Uterus (tissue), 4 donors: ENCODE measurements around the gene MCTP1. TPM values are rescaled to one million over a fixed set of nuclear protein-coding genes. Genes with fewer than 3 reads are reported as not detected.

Experiments
- DNase-seq, 2 donors: peaks; one replicate each; pipeline ENCODE4 v3.0.0-alpha.2; 2019 to 2020
- H3K27ac ChIP-seq, 2 donors: fragments of 200-600 bp; sonication (generic); 1 replicate in 1 of 2; 2 replicates in 1 of 2; pipeline ENCODE4 v1.5.1; 2016 to 2018
- H3K27me3 ChIP-seq, 2 donors: fragments of 200-600 bp; sonication (generic); one replicate each; pipeline ENCODE4 v1.5.1; 2018 to 2019; ENCODE audit warnings: control low read depth in 1 of 2
- H3K36me3 ChIP-seq, 2 donors: fragments of 200-600 bp; sonication (generic); one replicate each; pipeline ENCODE4 v1.5.1; 2019; ENCODE audit warnings: control low read depth in 1 of 2
- H3K4me1 ChIP-seq, 2 donors: fragments of 200-600 bp; sonication (generic); one replicate each; pipeline ENCODE4 v1.5.1; 2018 to 2019; ENCODE audit warnings: control low read depth in 1 of 2
- H3K4me3 ChIP-seq, 2 donors: fragments of 200-600 bp; sonication (generic); 1 replicate in 1 of 2; 2 replicates in 1 of 2; pipeline ENCODE4 v1.5.1; 2018 to 2019; ENCODE audit warnings: mild to moderate bottlenecking in 1 of 2
- H3K9me3 ChIP-seq, 2 donors: fragments of 200-600 bp; sonication (generic); one replicate each; pipeline ENCODE4 v1.5.1; 2019; ENCODE audit warnings: control low read depth in 1 of 2
- CTCF ChIP-seq, 4 experiments: fragments of 200-600 bp in 2 of 4; fragments of 450-650 bp in 2 of 4; sonication (generic) in 2 of 4; IDR thresholded peaks; one replicate each; pipeline ENCODE4 v1.5.1; 2016 to 2019; ENCODE audit warnings: antibody characterized with exemption in 4 of 4, mild to moderate bottlenecking in 2 of 4, moderate library complexity in 1 of 4
- POLR2A ChIP-seq, 2 donors: fragments of 450-650 bp; IDR thresholded peaks; one replicate each; pipeline ENCODE4 v1.6.1; 2016; ENCODE audit warnings: antibody characterized with exemption in 2 of 2, mild to moderate bottlenecking in 1 of 2, moderate library complexity in 1 of 2
- intact Hi-C: fragments of 100-400 bp; cut with DNase I; formaldehyde crosslinking; loops from one replicate; pipeline ENCODE4 v1.15.1; 2023; ENCODE audit warnings: low total_unique reads
- total RNA-seq, 4 donors: library from RNA; depleted of rRNA in 3 of 4; stranded (reverse); fragments of >200 nt in 3 of 4; gene quantifications; one replicate each; pipeline versions ENCODE4 v1.1.0 to v1.2.4, GENCODE V29; 2014 to 2023
- donor health status: DM: yes; HTN: yes; CAD: no.

MCTP1 gene
- total RNA-seq, 4 donors from 2014 or later, result 25.3 to 114 (median 27.6) TPM

GRCh38 chr5:94812232-94812631, 472.7 kb downstream of the MCTP1 start:
- Histone ChIP-seq H3K27ac (no peak overlapping the region), H3K9me3 (no peaks in the 10 kb centered on the region), H3K27me3 (no peaks in the 10 kb centered on the region), H3K4me1 (no peaks in the 10 kb centered on the region), H3K4me3 (no peak overlapping the region), H3K36me3 (no peaks in the 10 kb centered on the region)
- intact Hi-C loops, result no loop called here
- DNase-seq, result no peak
- TF ChIP-seq CTCF (IDR thresholded peaks at IDR 0.05) (no peak), POLR2A (IDR thresholded peaks at IDR 0.05) (no peak)

GRCh38 chr5:94811331-94811730, 473.6 kb downstream of the MCTP1 start:
- Histone ChIP-seq H3K4me3 (no peak overlapping the region), H3K36me3 (no peaks in the 10 kb centered on the region), H3K27me3 (no peaks in the 10 kb centered on the region), H3K27ac (no peak overlapping the region), H3K4me1 (no peaks in the 10 kb centered on the region), H3K9me3 (no peaks in the 10 kb centered on the region)
- intact Hi-C loops, result no loop called here
- TF ChIP-seq POLR2A (IDR thresholded peaks at IDR 0.05), result no peak
- no peak for DNase-seq

- Histone ChIP-seq H3K27ac (no peak overlapping the region), H3K36me3 (no peaks in the 10 kb centered on the region), H3K9me3 (no peaks in the 10 kb centered on the region), H3K4me1 (no peaks in the 10 kb centered on the region), H3K4me3 (no peak overlapping the region), H3K27me3 (no peaks in the 10 kb centered on the region)
- intact Hi-C loops, result no loop called here
- no peak for DNase-seq
- TF ChIP-seq POLR2A (IDR thresholded peaks at IDR 0.05) (no peak), CTCF (IDR thresholded peaks at IDR 0.05) (no peak)
Measured at GRCh38 chr5:94810877-94811276, 474.0 kb downstream of the MCTP1 start.

GRCh38 chr5:94810281-94810680, 474.6 kb downstream of the MCTP1 start:
- Histone ChIP-seq H3K27ac (no peak overlapping the region), H3K27me3 (no peaks in the 10 kb centered on the region), H3K4me1 (no peaks in the 10 kb centered on the region), H3K4me3 (no peak overlapping the region), H3K9me3 (no peaks in the 10 kb centered on the region), H3K36me3 (no peaks in the 10 kb centered on the region)
- TF ChIP-seq CTCF (IDR thresholded peaks at IDR 0.05) (no peak), POLR2A (IDR thresholded peaks at IDR 0.05) (no peak)
- no peak for DNase-seq
- intact Hi-C loops, result no loop called here

GRCh38 chr5:94808497-94808896, 476.4 kb downstream of the MCTP1 start:
- H3K9me3 ChIP-seq, result no peaks in the 10 kb centered on the region
- TF ChIP-seq POLR2A (IDR thresholded peaks at IDR 0.05), result no peak
- TF ChIP-seq CTCF (IDR thresholded peaks at IDR 0.05), result no peak
- H3K4me1 ChIP-seq, result no peaks in the 10 kb centered on the region
- H3K4me3 ChIP-seq, result no peak overlapping the region
- no peaks in the 10 kb centered on the region for H3K36me3 ChIP-seq
- H3K27ac ChIP-seq, result no peak overlapping the region
- no peaks in the 10 kb centered on the region for H3K27me3 ChIP-seq
- intact Hi-C loops, result no loop called here
- DNase-seq, result no peak

GRCh38 chr5:94807985-94808384, 476.9 kb downstream of the MCTP1 start:
- DNase-seq, result no peak
- Histone ChIP-seq H3K9me3 (no peaks in the 10 kb centered on the region), H3K27ac (no peak overlapping the region), H3K4me3 (no peak overlapping the region), H3K36me3 (no peaks in the 10 kb centered on the region), H3K4me1 (no peaks in the 10 kb centered on the region), H3K27me3 (no peaks in the 10 kb centered on the region)
- TF ChIP-seq POLR2A (IDR thresholded peaks at IDR 0.05) (no peak), CTCF (IDR thresholded peaks at IDR 0.05) (no peak)
- intact Hi-C loops, result no loop called here
